ES-I3 (cell line): ENCODE data around the gene NMT1.

Experiments
- H3K36me3 ChIP-seq: 2 replicates; pipeline ENCODE4 v1.6.1; 2013; ENCODE audit warnings: mild to moderate bottlenecking, low read length, control low read depth, moderate library complexity; ENCODE audit not compliant: insufficient read depth
- H3K4me1 ChIP-seq: 2 replicates; pipeline ENCODE4 v1.6.1; 2013; ENCODE audit warnings: mild to moderate bottlenecking, control low read depth, low read length; ENCODE audit not compliant: insufficient read depth
- H3K9ac ChIP-seq: 2 replicates; pipeline ENCODE4 v1.6.1; 2013; ENCODE audit warnings: low read depth, mild to moderate bottlenecking, low read length, moderate library complexity
- H3K9me3 ChIP-seq: 2 replicates; pipeline ENCODE4 v1.6.1; 2013; ENCODE audit warnings: mild to moderate bottlenecking, low read length, moderate library complexity; ENCODE audit not compliant: control insufficient read depth, insufficient read depth

NMT1 gene

GRCh38 chr17:45110676-45111611, 49.8 kb downstream of the NMT1 start:
- Histone ChIP-seq H3K36me3 (peaks cover 11% of the 10 kb centered on the region), H3K4me1 (no peaks in the 10 kb centered on the region), H3K9ac (no peak overlapping the region), H3K9me3 (no peaks in the 10 kb centered on the region)

- Histone ChIP-seq H3K4me1 (peaks cover 4% of the 10 kb centered on the region; the same call in 1 of the 2 replicates), H3K9ac (no peak overlapping the region), H3K36me3 (peaks cover 4% of the 10 kb centered on the region), H3K9me3 (no peaks in the 10 kb centered on the region)
Observed at GRCh38 chr17:45111850-45112249, 50.7 kb downstream of the NMT1 start.

- Histone ChIP-seq H3K36me3 (peaks cover 4% of the 10 kb centered on the region; the same call in 1 of the 2 replicates), H3K9me3 (no peaks in the 10 kb centered on the region), H3K4me1 (peaks cover 4% of the 10 kb centered on the region; the same call in 1 of the 2 replicates), H3K9ac (no peak overlapping the region)
Observed at GRCh38 chr17:45112559-45113423, 51.7 kb downstream of the NMT1 start.

- Histone ChIP-seq H3K9ac (no peak overlapping the region), H3K4me1 (peaks cover 4% of the 10 kb centered on the region; the same call in 1 of the 2 replicates), H3K9me3 (no peaks in the 10 kb centered on the region), H3K36me3 (no peaks in the 10 kb centered on the region; the same call in 1 of the 2 replicates)
Observed at GRCh38 chr17:45113424-45113754, 52.3 kb downstream of the NMT1 start.

- Histone ChIP-seq H3K4me1 (peaks cover 4% of the 10 kb centered on the region; the same call in 1 of the 2 replicates), H3K9me3 (no peaks in the 10 kb centered on the region), H3K9ac (no peak overlapping the region), H3K36me3 (no peaks in the 10 kb centered on the region; the same call in 1 of the 2 replicates)
Observed at GRCh38 chr17:45114117-45114932, 53.2 kb downstream of the NMT1 start.

- H3K36me3 ChIP-seq, result no peaks in the 10 kb centered on the region; the same call in none of the 2 replicates
Observed at GRCh38 chr17:45115015-45115625, 54.0 kb downstream of the NMT1 start.

GRCh38 chr17:45115871-45116270, 54.8 kb downstream of the NMT1 start:
- Histone ChIP-seq H3K9me3 (no peaks in the 10 kb centered on the region), H3K36me3 (no peaks in the 10 kb centered on the region; the same call in none of the 2 replicates), H3K4me1 (peaks cover 4% of the 10 kb centered on the region; the same call in 1 of the 2 replicates), H3K9ac (no peak overlapping the region)

More at GRCh38 chr17:45115015-45115625, 54.0 kb downstream of the NMT1 start:
- Histone ChIP-seq H3K9ac (no peak overlapping the region), H3K9me3 (no peaks in the 10 kb centered on the region), H3K4me1 (peaks cover 4% of the 10 kb centered on the region; the same call in 1 of the 2 replicates)

- H3K4me1 ChIP-seq, result peaks cover 4% of the 10 kb centered on the region; the same call in 1 of the 2 replicates
- H3K9ac ChIP-seq, result no peak overlapping the region
- H3K9me3 ChIP-seq, result no peaks in the 10 kb centered on the region
- H3K36me3 ChIP-seq, result no peaks in the 10 kb centered on the region; the same call in none of the 2 replicates
Observed at GRCh38 chr17:45116434-45117016, 55.4 kb downstream of the NMT1 start.

- no peak overlapping the region for H3K9ac ChIP-seq
- H3K9me3 ChIP-seq, result no peaks in the 10 kb centered on the region
- no peaks in the 10 kb centered on the region; the same call in none of the 2 replicates for H3K36me3 ChIP-seq
- peaks cover 5% of the 10 kb centered on the region; the same call in 1 of the 2 replicates for H3K4me1 ChIP-seq
Observed at GRCh38 chr17:45117334-45117733, 56.2 kb downstream of the NMT1 start.

- H3K9ac ChIP-seq, result no peak overlapping the region
- H3K36me3 ChIP-seq, result no peaks in the 10 kb centered on the region; the same call in none of the 2 replicates
- H3K4me1 ChIP-seq, result peaks cover 12% of the 10 kb centered on the region; the same call in 1 of the 2 replicates
- no peaks in the 10 kb centered on the region for H3K9me3 ChIP-seq
Observed at GRCh38 chr17:45117848-45118646, 56.9 kb downstream of the NMT1 start.

GRCh38 chr17:45118691-45119090, 57.6 kb downstream of the NMT1 start:
- Histone ChIP-seq H3K4me1 (peaks cover 19% of the 10 kb centered on the region; the same call in 1 of the 2 replicates), H3K36me3 (no peaks in the 10 kb centered on the region; the same call in none of the 2 replicates), H3K9ac (no peak overlapping the region), H3K9me3 (no peaks in the 10 kb centered on the region)

- Histone ChIP-seq H3K9ac (no peak overlapping the region), H3K4me1 (peaks cover 30% of the 10 kb centered on the region), H3K36me3 (no peaks in the 10 kb centered on the region; the same call in 1 of the 2 replicates), H3K9me3 (no peaks in the 10 kb centered on the region)
Observed at GRCh38 chr17:45119964-45120363, 58.8 kb downstream of the NMT1 start.
